NOMO-1 treated with dmso at 0.1 percent for 144 hours (cell line): Measurements from ENCODE around the gene CDCA3.

Experiments
- DNase-seq: peaks from one replicate; lab custom pipeline; 2025; ENCODE audit not compliant: unreplicated experiment; lab: John Stamatoyannopoulos, UW

The CDCA3 gene

GRCh38 chr12:6822426-6823135 is 28.5 kb downstream of the CDCA3 start:
- no peak for DNase-seq

GRCh38 chr12:6821591-6822425 is 29.3 kb downstream of the CDCA3 start, which contains the start of gene GPR162:
Gene GPR162, plus strand, starts transcription at chr12:6821821. Its CDS starts 2,078 bp downstream, at chr12:6823899.
- DNase-seq, result peak; percentile 63

DNA sequence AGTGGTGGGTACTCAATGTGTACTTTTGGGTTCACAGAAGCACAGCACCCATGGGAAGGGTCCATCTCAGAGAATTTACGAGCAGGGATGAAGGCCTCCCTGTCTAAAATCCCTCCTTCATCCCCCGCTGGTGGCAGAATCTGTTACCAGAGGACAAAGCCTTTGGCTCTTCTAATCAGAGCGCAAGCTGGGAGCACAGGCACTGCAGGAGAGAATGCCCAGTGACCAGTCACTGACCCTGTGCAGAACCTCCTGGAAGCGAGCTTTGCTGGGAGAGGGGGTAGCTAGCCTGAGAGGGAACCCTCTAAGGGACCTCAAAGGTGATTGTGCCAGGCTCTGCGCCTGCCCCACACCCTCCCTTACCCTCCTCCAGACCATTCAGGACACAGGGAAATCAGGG is 30.9 kb downstream of the CDCA3 start:
- no peak for DNase-seq

DNA sequence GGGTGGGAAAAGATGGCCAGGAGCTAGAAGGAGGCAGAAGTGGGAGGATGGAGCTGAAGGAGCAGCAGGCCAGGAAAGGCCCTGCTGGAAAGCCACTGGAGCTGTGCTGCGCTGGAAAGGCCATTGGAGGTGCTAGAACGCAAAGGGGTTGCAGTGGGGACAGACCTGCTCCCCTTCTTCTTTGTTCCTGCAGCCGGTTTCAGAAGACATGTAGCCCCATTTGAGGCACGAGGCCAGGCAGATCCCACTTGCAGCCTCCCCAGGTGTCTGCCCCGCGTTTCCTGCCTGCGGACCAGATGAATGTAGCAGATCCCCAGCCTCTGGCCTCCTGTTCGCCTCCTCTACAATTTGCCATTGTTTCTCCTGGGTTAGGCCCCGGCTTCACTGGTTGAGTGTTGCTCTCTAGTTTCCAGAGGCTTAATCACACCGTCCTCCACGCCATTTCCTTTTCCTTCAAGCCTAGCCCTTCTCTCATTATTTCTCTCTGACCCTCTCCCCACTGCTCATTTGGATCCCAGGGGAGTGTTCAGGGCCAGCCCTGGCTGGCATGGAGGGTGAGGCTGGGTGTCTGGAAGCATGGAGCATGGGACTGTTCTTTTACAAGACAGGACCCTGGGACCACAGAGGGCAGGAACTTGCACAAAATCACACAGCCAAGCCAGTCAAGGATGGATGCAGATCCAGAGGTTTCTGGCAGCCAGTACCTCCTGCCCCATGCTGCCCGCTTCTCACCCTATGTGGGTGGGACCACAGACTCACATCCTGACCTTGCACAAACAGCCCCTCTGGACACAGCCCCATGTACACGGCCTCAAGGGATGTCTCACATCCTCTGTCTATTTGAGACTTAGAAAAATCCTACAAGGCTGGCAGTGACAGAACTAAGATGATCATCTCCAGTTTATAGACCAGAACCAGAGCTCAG is 31.7 kb downstream of the CDCA3 start:
- DNase-seq, result no peak

DNA sequence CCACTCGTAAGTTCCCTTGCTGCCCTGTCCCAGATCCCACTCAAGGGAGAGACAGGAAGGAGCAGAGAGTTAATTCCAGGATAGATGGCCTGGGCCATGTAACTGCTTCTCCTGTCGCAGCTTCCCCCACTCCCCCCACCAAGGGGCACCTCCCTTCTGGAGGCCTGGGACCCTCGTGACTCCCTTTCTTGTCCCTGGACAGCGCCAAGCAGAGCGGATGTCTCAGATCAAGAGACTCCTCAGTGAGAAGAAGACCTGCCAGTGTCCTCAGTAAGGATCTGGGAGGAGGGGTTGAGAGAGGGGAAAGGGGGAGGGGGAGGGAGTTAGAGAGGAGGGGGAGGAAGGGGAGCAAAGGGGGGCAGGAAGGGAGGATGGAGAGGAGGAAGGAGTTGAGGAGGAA is 32.4 kb downstream of the CDCA3 start:
- no peak for DNase-seq

- DNase-seq, result no peak
Observed at GRCh38 chr12:6818222-6818621, 32.9 kb downstream of the CDCA3 start.

GRCh38 chr12:6817662-6818157 is 33.4 kb downstream of the CDCA3 start:
- no peak for DNase-seq

- no peak for DNase-seq
Observed at GRCh38 chr12:6817098-6817497, 34.0 kb downstream of the CDCA3 start.

GRCh38 chr12:6816598-6816997 is 34.5 kb downstream of the CDCA3 start:
- DNase-seq, result no peak

GRCh38 chr12:6813363-6813762 is 37.7 kb downstream of the CDCA3 start:
- no peak for DNase-seq

- no peak for DNase-seq
Observed at GRCh38 chr12:6810758-6811157, 40.3 kb downstream of the CDCA3 start.

DNA sequence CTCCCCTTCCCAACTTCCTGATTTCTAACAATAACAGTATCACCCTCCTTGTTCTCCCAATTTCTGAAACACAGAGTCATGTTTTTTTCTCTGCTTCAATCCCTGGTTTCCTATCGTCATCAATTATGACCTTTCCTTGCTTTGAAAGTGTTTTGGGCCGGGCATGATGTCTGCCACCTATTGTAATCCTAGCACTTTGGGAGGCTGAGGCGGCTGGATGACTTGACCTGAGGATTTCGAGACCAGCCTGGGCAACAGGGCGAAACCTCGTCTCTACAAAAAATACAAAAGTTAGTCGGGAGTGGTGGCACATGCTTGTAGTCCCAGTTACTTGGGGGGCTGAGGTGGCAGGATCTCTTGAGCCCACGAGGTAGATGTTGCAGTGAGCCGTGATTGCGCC is 42.0 kb downstream of the CDCA3 start:
- DNase-seq, result no peak

DNA sequence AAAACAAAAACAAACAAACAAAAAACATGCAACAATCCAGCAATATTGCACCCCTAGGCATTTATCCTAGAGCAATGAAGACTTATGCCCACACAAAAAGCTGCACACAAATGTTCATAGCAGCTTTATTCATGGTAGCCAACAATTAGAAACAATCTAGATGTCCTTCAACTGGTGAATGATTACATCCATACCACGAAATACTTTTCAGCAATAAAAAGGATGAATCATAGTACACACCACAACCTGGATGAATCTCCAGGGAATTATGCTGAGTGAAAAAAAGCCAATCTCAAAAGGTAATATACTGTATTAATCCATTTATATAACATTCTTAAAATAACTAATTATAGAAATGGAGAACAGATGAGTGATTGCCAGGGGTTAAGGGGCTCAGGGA is 43.9 kb downstream of the CDCA3 start:
- no peak for DNase-seq

GRCh38 chr12:6799147-6799546 is 51.9 kb downstream of the CDCA3 start:
- DNase-seq, result no peak
